Iris pigment epithelial cell (primary cell): Measurements from ENCODE around the gene ARHGEF1.
A peak's percentile ranks its signal among the peaks of the same experiment; 100 is the strongest.
"Not testable (repeated sequence)": the region's sequence is repeated elsewhere in the genome, so short reads cannot be mapped to it uniquely, and the experiment has no call there.

Experiments
- DNase-seq: peaks from one replicate; pipeline ENCODE4 v3.0.0-alpha.2; 2011; ENCODE audit warnings: low read depth

The ARHGEF1 gene

DNA sequence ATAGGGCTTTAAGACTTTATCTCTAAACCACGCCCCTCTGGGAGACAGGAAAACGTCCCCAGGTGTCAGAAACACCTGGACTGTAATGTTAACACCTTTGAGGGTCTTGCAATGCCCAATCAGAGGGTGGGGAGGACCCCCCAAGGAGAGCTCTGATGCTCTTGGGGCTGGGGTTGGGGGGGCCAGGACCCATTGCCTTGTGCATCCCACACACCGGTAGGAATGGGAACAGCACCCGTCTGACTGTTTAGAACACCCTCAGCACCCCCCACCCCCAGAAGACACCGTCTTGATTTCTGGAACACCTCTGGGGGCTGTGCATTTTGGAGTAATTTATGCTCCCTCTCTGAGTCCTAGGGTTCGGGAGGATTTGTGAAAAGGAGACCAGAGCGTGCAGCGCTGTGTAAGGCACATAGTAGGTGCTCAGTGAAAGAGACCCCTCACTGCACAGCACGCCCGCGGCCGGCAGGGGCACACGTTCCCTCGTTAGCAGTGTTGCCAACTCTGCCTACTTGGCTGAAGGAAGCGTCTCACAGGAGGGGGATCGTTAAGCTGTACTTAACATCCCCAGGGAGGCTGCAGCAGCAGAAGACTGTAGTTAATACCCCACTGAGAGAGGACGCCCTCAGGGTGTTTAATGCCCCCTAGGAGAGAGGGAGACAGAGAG is 48.1 kb downstream of the ARHGEF1 start:
- no peak for DNase-seq

- no peak for DNase-seq
Measured at GRCh38 chr19:41932259-41932719, 49.3 kb downstream of the ARHGEF1 start.

GRCh38 chr19:41932720-41933332 is 49.8 kb downstream of the ARHGEF1 start:
- DNase-seq = no peak

GRCh38 chr19:41933693-41934426 is 50.9 kb downstream of the ARHGEF1 start:
- no peak for DNase-seq

DNA sequence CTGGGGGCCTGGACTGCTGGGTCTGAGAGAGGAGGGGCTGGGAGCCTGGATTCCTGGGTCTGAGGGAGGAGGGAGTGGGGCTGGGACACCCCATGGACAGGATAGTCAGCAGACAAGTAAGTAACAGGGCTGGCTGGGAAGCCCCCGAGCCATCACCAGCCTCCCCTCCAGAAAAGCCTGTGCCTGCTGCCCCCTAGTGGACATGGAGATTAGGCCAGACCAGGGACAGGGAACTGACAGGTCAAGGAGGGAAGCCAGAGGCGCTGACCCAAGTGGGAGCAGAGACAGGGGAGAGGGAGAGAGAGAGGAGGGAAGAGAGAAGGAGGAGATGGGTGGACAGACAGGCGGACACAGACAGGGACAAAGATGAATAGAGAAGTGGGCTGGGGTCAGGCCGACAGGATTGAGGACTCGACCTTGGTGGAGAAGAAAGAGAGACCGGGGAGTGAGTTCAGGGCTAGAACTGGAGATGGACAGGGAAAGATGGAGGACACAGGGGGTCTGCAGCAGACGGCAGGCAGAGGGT is 51.9 kb downstream of the ARHGEF1 start:
- DNase-seq = peak; percentile 42

- DNase-seq = no peak
Measured at GRCh38 chr19:41935760-41936415, 52.9 kb downstream of the ARHGEF1 start.

DNA sequence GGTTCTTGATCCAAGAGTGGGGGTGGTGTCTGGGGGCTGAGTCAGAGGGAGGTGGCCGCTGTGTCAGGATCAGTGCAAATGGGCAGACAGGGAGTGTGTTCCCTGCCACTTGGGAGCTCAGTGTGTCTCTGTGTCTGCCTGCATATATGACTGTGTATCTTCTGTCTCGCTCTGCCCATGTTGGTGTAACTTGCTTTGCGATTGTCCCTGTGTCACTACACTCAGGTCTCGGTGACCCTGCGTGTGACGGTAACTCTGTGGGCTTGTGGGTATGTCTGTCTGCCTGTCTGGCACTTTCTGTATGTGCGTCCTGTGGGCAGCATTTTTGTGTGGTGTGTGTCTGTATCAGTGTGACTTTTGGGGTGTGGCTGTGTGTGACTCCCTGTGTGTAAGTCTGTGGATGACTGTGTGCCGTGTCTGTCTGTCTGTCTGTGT is 53.4 kb downstream of the ARHGEF1 start:
- no peak for DNase-seq

DNA sequence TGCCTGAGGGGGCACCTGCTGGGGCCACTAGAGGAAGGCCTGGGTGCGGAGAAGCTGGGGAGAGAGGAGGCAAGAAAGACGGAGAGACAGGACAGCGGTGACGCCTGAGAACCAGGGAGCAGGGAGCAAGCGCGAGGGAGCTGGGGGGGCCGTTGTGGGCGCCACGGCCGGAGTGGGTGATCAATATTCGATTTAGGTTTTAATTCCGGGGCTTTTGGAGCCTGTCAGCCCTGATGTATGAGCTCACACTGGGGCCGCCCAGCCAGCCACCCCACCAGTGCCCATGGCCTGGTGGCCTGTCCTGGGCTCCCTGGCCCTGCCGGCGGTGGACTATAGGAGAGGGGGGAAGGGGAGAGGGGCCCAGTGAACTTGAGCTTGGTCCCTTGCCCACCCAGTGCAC is 54.0 kb downstream of the ARHGEF1 start:
- no peak for DNase-seq

DNA sequence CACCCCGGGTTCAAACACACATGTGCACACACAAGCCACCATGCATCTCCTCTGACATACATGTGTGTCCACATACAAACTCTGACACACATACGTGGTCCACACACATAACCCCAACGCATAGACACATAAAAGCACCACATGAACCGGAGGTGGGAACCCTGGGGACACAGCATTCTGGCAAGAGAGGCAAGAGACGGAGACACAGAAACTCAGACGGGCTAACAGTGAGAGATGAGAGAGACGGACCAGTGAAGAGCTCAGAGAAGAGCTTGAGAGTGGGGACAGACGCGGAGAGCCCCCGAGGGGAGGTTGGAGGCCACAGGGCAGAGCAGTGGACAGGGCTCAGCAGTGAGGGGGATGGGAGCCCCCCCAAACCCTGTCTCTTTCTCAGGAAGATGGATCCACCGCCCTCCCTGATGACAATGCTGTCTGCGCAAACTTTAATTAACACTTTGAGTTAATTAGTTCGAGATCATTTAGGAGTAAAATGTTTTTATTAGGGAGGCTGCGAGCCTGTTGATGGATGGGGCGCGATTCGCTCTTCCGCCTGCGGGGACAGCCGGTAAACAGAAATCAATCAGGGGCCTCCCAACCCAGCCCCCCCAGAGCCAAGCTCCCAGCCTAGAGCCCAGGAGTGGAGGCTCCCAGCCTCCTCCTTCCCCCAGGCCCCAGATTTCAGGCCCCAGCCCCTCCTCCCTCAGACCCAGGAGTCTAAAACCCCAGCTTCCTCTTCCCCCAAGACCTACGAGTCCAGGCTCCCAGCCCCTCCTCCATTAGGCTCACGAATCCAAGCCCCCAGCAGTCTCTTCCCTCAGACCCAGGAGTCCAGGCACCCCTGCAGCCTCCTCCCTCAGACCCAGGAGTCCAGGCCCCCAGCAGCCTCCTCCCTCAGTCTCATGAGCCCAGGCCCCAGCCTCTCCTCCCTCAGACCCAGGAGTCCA is 54.8 kb downstream of the ARHGEF1 start:
- DNase-seq = no peak

DNA sequence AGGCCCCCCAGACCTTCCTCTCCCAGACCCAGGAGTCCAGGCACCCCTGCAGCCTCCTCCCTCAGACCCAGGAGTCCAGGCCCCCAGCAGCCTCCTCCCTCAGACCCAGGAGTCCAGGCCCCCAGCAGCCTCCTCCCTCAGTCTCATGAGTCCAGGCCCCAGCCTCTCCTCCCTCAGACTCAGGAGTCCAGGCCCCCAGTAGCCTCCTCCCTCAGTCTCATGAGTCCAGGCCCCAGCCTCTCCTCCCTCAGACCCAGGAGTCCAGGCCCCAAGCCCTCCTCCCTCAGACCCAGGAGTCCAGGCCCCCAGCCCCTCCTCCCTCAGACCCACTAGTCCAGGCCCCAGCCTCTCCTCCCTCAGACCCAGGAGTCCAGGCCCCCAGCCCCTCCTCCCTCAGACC is 56.2 kb downstream of the ARHGEF1 start:
- not testable (repeated sequence) for DNase-seq

GRCh38 chr19:41939861-41940730 is 57.1 kb downstream of the ARHGEF1 start:
- DNase-seq = no peak

DNA sequence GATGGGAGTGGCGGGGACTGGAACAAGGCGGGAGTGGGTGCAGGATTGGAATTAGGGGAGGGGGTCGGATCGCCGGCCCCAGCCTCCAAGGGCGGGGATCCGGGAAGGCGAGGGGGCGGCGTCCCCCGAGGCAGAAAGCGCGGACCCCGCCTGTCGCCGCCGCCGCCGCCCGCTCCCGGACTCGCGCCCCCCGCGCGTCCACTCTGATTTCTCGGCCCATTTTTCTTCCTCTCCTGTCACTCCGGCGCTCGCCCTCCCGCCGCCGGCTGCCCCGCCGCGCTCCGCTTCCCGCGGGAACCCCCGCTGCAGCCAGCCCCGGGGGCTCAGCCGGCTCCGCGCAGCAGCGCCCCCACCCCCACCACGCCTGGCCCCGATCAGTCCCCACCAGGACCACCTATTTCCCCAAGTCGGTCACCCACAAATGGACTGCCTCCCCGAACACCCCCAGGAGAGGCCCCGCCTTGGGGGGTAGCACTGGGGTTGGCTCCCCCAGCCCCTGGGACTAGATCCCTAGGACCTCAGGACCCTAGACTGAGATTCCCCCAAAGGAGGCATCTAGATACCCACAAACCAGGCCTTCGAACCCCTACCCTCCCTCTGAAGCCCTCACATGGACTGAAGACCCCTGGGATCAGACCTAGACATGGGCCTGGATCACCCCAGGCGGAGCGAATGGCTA is 57.9 kb downstream of the ARHGEF1 start:
- DNase-seq = no peak

- no peak for DNase-seq
Measured at GRCh38 chr19:41941410-41942202, 58.6 kb downstream of the ARHGEF1 start.

- no peak for DNase-seq
Measured at GRCh38 chr19:41944336-41944735, 61.4 kb downstream of the ARHGEF1 start.

- no peak for DNase-seq
Measured at GRCh38 chr19:41945135-41945766, 62.3 kb downstream of the ARHGEF1 start.

- no peak for DNase-seq
Measured at GRCh38 chr19:41947091-41947490, 64.1 kb downstream of the ARHGEF1 start.

GRCh38 chr19:41951686-41952172 is 68.7 kb downstream of the ARHGEF1 start:
- DNase-seq = peak; percentile 59

DNA sequence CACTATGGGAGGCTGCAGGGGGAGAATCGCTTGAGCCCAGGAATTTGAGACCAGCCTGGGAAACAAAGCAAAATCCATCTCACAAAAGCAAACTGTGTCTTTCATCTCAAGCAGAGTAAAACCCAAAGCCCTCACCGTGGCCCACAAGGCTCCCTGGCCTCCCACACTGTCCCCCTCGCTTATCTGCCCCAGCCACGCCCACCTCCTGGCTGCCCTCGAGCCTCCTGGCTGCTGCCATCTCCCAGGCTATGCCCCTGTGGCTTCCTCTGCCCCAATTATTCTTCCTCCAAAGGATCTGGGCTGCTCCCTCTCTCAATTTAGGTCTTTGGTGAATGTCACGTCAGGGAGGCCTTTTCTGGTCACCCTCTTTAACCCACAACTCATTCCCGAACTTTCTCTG is 72.5 kb downstream of the ARHGEF1 start:
- DNase-seq = no peak
